Stimulated activated naive CD8-positive, alpha-beta T cell treated with anti-CD3 and anti-CD28 coated beads, Interleukin-15, Interleukin-2, amounts not matched to agents 100 U/mL and 50 U/mL, for 24 hours (primary cell): ENCODE data around the gene TSPAN9.
A peak's percentile ranks its signal among the peaks of the same experiment; 100 is the strongest.

Experiments
- ATAC-seq: fragments of 150-1000 bp; cut with Tn5 transposase; one replicate; pipeline ENCODE4 v1.10.0; 2021
- DNase-seq: peaks from one replicate; pipeline ENCODE4 v3.0.0; 2021

TSPAN9 gene

GRCh38 chr12:3226264-3226663, 149.1 kb downstream of the TSPAN9 start:
- no peak for ATAC-seq
- no peak for DNase-seq

DNA sequence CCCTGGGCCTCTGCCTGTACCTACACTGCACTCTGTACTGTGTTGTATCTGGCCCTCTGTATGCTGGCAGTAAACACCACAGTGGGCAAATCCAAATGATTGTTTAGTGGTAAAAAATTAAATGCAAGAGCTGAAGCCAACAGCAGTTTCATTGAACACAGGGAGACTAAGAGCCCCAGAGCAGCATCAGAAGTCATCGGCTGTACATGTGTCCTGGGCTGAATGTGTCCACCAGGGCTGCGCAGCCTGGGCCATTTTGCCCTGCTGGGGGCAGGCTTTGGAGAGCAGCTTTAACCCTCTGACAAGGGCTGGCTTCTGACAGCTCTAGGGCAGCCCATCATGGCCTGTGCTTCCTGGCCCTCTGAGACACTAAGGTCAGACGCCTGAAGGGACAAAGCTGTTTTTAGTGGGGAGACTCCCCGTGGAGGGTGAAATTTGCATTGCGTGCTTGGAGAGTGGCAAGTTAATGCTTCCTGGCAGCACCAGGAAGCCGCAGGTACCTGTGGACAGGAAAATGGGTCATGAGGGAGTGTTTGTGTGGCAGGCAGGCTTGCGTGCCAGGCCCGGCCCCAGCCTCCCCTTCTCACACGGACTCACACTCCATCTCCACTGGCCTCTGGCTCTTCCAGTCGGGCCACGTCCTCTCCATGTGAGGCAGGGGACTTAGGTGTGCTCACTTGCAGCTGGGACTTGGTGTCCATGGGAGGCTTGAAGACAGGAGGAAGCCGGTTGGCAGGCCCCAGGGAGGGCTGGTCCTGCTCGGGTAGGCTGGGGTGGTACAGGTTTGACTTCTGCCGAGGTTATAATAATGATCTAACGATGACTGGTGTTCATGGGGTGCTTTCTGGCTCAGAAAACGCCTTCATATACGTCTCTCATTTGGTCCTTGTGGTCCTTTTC, 150.1 kb downstream of the TSPAN9 start:
- DNase-seq (no peak), ATAC-seq (no peak)

DNA sequence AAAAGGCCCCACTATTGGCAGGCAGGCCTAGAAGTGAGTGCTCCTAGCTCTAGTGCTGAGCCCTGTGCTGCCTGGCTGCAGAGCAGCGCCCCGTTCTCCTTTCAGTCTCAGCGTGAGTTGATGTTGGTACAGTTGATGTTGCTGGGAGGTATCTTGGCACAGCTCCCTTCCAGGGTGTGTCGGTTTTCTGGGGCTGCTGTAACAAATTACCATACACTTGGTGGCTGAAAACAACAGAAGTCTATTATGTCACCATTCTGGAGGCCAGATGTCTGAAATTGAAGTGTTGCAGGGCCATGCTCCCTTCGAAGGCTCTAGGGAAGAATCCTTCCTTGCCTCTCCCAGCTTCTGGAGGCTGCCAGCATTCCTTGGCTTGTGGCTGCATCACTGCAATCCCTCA, 151.4 kb downstream of the TSPAN9 start:
- ATAC-seq (no peak), DNase-seq (no peak)

GRCh38 chr12:3229577-3229976, 152.4 kb downstream of the TSPAN9 start:
- ATAC-seq, result no peak
- no peak for DNase-seq

- DNase-seq, result no peak
- ATAC-seq, result no peak
These were observed 153.7 kb downstream of the TSPAN9 start for GRCh38 chr12:3230758-3231375.

- DNase-seq, result no peak
- no peak for ATAC-seq
These were observed 154.3 kb downstream of the TSPAN9 start for GRCh38 chr12:3231399-3231876.

- DNase-seq (no peak), ATAC-seq (no peak)
These were observed 156.6 kb downstream of the TSPAN9 start for GRCh38 chr12:3233797-3234196.

- peak; percentile 51 for ATAC-seq
- no peak for DNase-seq
These were observed 159.4 kb downstream of the TSPAN9 start for GRCh38 chr12:3236345-3237187.

GRCh38 chr12:3238196-3238595, 161.0 kb downstream of the TSPAN9 start:
- DNase-seq (no peak), ATAC-seq (no peak)

DNA sequence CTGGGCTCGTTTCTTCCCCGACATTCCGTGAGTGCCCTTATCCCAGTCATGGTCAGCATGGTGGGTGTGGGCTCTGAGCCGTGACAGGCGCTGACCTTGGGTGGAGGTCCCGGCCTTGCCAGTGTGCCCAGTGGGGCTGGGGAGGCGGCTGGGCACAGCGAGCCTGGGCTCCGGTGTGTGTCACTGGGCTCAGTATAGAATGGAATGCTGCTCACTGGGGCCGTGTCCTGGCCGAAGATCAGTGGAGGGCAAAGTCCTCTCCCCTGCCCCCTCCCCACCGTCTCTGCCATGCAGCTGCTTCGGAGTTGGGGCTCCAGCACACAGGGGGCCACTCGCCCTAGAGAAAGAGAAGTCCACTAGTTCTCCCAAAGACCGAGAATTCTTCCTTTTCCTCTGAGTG, 164.4 kb downstream of the TSPAN9 start:
- ATAC-seq (no peak), DNase-seq (no peak)

GRCh38 chr12:3242199-3242863, 165.2 kb downstream of the TSPAN9 start:
- DNase-seq, result no peak
- ATAC-seq, result no peak

DNA sequence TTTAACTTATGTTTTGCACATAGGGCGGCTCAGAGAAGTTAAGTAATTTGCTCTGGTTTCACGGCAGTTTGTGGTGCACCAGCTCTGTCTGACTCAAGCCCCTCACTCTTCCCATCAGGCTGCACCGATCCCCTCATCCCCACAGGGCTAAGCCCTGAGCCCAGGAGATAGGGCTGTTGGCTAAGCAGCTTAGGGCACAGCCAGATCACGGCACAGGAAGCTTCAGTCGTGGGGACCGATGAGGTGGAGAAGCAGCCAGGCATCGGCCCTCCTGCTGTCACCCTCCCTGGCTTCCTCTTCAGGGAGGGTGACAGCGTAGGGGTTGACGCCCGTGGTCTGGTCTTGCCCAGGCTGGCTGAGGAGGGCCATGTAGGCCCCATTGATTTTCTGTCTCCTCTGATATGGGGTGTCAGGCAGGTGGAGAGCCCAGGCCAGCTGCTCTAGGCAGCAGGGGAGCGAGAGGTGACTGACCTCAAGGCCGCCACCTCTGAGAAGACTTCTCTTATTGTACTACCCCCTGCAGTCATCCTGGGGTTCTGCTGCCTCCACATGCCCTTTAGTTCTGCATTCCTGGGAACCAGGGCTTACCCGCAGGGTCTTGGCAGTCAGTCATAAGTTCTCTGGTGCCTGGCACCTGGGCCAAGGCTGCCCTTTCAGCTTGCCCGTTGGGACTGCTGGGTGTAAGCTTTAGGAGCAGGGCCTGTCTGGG, 166.4 kb downstream of the TSPAN9 start:
- ATAC-seq, result no peak

DNA sequence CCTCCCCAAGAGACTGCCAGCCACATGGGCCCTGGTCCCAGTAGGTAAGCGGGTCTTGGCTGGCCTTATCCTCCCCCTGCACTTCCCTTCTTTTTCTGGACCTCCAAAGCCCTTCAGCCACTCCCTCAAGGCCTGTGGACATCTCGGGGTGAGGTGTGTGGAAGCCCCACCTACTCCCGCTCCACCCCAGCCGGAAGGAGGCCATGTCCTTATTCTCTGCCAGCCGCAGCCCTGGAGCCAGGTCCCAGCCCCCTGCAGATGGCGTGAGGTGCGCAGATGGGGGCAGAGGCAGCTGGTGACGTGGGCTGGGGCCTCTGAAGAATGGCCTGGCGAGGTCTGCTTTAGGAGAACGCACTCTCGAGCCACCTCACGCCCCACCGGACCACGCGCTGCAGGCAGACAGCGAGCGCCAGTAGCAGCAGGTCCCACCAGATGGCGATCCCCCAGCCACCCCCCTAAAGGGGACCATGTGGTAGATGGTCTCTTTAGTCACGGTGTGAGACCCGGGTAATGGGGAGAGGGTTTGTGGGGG, 167.1 kb downstream of the TSPAN9 start:
- ATAC-seq (no peak), DNase-seq (no peak)

More for the DNA sequence above, 166.4 kb downstream of the TSPAN9 start:
- DNase-seq, result no peak

GRCh38 chr12:3246253-3246652, 169.1 kb downstream of the TSPAN9 start:
- DNase-seq (no peak), ATAC-seq (no peak)

DNA sequence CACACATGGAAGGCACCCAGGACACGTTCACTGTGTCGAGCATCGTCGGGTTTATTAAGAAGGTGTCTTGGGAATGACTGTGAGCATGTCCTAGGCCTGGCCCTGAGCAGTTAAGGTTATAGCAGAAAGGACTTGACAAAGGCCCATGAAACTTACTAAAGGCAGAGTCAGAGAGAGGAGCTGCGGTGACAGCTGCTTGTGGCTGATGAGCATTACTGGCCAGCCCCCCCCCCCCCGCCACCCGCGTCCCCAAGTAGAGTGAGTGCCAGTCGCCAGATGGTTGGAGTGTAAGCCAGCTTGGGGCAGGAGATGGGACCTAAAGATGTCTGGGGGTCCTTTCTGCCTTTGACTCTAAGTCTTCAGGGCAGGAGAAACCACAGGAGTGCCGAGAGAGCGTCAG, 169.9 kb downstream of the TSPAN9 start:
- no peak for DNase-seq
- ATAC-seq, result no peak

DNA sequence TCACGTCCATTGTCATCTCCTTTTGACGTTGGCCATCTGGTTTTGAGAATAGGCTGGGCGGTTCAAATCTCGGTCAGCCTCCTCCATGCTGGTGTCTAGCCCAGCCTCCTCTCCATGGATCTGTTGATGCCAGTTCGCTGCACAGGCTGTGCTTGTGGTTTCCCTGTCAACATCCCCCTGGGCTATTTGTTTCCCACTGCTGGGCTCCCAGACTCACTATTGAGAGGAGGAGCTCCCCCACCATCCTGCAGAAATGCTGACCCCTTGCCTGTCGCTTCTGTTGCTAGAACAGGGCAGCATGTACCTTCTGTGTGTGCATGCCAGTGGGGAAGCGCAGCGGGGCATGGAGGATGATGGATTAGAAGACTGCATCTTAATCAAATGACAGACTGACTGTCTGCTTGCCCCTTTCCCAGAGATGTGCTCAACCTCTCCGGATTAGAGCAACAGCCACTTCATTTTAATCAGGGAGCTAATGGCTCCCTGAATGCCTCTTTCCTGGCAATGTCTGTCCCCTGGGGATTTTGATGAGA, 170.5 kb downstream of the TSPAN9 start:
- ATAC-seq (no peak), DNase-seq (no peak)

- no peak for DNase-seq
- ATAC-seq, result no peak
These were observed 172.1 kb downstream of the TSPAN9 start for GRCh38 chr12:3249081-3249800.

GRCh38 chr12:3250034-3250433, 172.9 kb downstream of the TSPAN9 start:
- ATAC-seq, result no peak
- no peak for DNase-seq

DNA sequence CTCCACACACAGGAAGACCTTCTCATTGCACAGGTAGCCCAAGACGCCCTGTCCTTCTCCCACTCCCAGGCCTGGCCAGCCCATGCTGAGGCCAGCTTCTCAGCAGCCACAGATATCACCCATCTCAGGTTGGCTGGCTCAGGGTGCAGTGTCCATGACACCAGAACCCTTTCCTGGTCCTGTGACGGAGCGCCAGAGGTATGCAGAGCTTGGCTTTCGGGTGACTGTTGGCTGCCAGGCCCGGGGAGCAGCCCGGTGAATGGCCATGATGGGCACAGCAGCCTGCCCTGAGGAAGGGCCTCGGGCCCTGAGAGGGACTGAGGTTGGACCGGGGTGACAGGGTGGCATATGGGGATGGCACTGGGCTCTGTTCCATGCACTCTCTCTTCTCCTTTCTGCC, 173.4 kb downstream of the TSPAN9 start:
- ATAC-seq (no peak), DNase-seq (no peak)

DNA sequence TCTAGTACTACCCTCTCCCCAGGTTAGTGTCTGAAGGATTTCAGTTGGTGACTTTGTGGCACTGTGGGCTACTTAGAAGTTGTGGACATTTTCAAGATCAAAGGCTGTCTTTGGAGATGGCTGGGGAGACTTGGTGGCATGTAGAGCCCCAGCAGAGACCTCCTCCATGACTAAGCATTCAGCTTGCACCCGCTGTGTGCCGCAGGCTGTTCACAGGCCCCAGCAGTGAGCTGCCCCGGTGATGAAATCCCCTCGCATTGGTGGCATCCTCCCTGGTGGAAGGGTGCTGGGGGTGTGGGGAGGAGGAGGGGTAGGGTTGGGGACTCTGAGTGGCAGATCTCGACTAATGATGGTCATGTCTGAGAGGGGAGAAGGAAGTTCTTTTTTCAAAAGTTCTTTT, 173.9 kb downstream of the TSPAN9 start:
- DNase-seq, result no peak
- ATAC-seq, result no peak
